SK-N-SH treated with all-trans-retinoic acid at 6 μM for 48 hours (cell line): ENCODE results near the gene UVSSA.

Experiments
- ATAC-seq: fragments of 200-7000 bp; cut with Tn5 transposase; 3 replicates; pipeline ENCODE4 v1.9.1; 2020; ENCODE audit warnings: mild to moderate bottlenecking, moderate library complexity
- ARNTL ChIP-seq: fragments of 450-650 bp; formaldehyde crosslinking; IDR thresholded peaks from 2 replicates; pipeline ENCODE4 v1.5.0; 2020; ENCODE audit warnings: low read depth, mild to moderate bottlenecking, moderate library complexity, borderline replicate concordance
- BACH2 ChIP-seq: fragments of 250-450 bp; sonication (Bioruptor Pico); IDR thresholded peaks from 2 replicates; pipeline ENCODE4 v1.9.0; 2021; ENCODE audit warnings: mild to moderate bottlenecking, borderline replicate concordance
- CREB5 ChIP-seq: fragments of 250-450 bp; sonication (Bioruptor Pico); IDR thresholded peaks from 2 replicates; pipeline ENCODE4 v1.5.1; 2020; ENCODE audit warnings: low read depth, mild to moderate bottlenecking, moderate library complexity
- CSDC2 ChIP-seq: fragments of 250-450 bp; sonication (Bioruptor Pico); IDR thresholded peaks from 2 replicates; pipeline ENCODE4 v1.5.0; 2020; ENCODE audit warnings: mild to moderate bottlenecking, moderate library complexity
- CSRNP3 ChIP-seq: fragments of 250-450 bp; sonication (Bioruptor Pico); IDR thresholded peaks from 2 replicates; pipeline ENCODE4 v1.5.1; 2021; ENCODE audit warnings: mild to moderate bottlenecking, moderate library complexity
- ESRRG ChIP-seq: fragments of 250-450 bp; sonication (Bioruptor Pico); IDR thresholded peaks from 2 replicates; pipeline ENCODE4 v1.6.1; 2021; ENCODE audit warnings: mild to moderate bottlenecking
- GLIS3 ChIP-seq: fragments of 250-450 bp; sonication (Bioruptor Pico); IDR thresholded peaks from 2 replicates; pipeline ENCODE4 v1.5.0; 2020; ENCODE audit warnings: mild to moderate bottlenecking, moderate library complexity
- OSR1 ChIP-seq: fragments of 250-450 bp; sonication (Bioruptor Pico); IDR thresholded peaks from 2 replicates; pipeline ENCODE4 v1.8.0; 2022; ENCODE audit warnings: moderate library complexity, mild to moderate bottlenecking, inconsistent platforms
- PATZ1 ChIP-seq: fragments of 250-450 bp; sonication (Bioruptor Pico); IDR thresholded peaks from 2 replicates; pipeline ENCODE4 v1.8.0; 2020; ENCODE audit warnings: mild to moderate bottlenecking, moderate library complexity, borderline replicate concordance
- POU6F1 ChIP-seq: fragments of 250-450 bp; sonication (Bioruptor Pico); IDR thresholded peaks from 2 replicates; pipeline ENCODE4 v1.8.0; 2021; ENCODE audit warnings: low read depth, mild to moderate bottlenecking, moderate library complexity, borderline replicate concordance
- PPARA ChIP-seq: fragments of 250-450 bp; sonication (Bioruptor Pico); IDR thresholded peaks from 2 replicates; pipeline ENCODE4 v1.5.0; 2020; ENCODE audit warnings: mild to moderate bottlenecking, borderline replicate concordance
- RARB ChIP-seq: fragments of 250-450 bp; sonication (Bioruptor Pico); IDR thresholded peaks from 2 replicates; pipeline ENCODE4 v1.8.0; 2021; ENCODE audit warnings: mild to moderate bottlenecking, moderate library complexity
- SNAI2 ChIP-seq: fragments of 250-450 bp; sonication (Bioruptor Pico); IDR thresholded peaks from 2 replicates; pipeline ENCODE4 v1.5.0; 2020; ENCODE audit warnings: mild to moderate bottlenecking, moderate library complexity
- TCF4 ChIP-seq: fragments of 250-450 bp; sonication (Bioruptor Pico); IDR thresholded peaks from 2 replicates; pipeline ENCODE4 v1.8.0; 2021; ENCODE audit warnings: mild to moderate bottlenecking, moderate library complexity, borderline replicate concordance
- TOX ChIP-seq: fragments of 250-450 bp; sonication (Bioruptor Pico); IDR thresholded peaks from 2 replicates; pipeline ENCODE4 v1.8.0; 2021; ENCODE audit warnings: mild to moderate bottlenecking, moderate library complexity, borderline replicate concordance
- TSHZ2 ChIP-seq: fragments of 250-450 bp; sonication (Bioruptor Pico); IDR thresholded peaks from 2 replicates; pipeline ENCODE4 v1.5.0; 2020; ENCODE audit warnings: mild to moderate bottlenecking, moderate library complexity
- ZC3H10 ChIP-seq: fragments of 250-450 bp; sonication (Bioruptor Pico); IDR thresholded peaks from 2 replicates; pipeline ENCODE4 v1.5.1; 2021; ENCODE audit warnings: mild to moderate bottlenecking, moderate library complexity
- ZFP3 ChIP-seq: fragments of 250-450 bp; sonication (Bioruptor Pico); IDR thresholded peaks from 2 replicates; pipeline ENCODE4 v1.5.0; 2020; ENCODE audit warnings: mild to moderate bottlenecking, moderate library complexity
- ZFP30 ChIP-seq: fragments of 450-650 bp; formaldehyde crosslinking; IDR thresholded peaks from 2 replicates; pipeline ENCODE4 v1.5.0; 2022; ENCODE audit warnings: mild to moderate bottlenecking, moderate library complexity
- ZNF565 ChIP-seq: fragments of 450-650 bp; formaldehyde crosslinking; conservative IDR thresholded peaks from 2 replicates; pipeline ENCODE4 v1.5.0; 2020; ENCODE audit warnings: low read depth, mild to moderate bottlenecking, moderate library complexity
- ZNF70 ChIP-seq: fragments of 450-650 bp; formaldehyde crosslinking; IDR thresholded peaks from 2 replicates; pipeline ENCODE4 v1.5.0; 2020; ENCODE audit warnings: mild to moderate bottlenecking, moderate library complexity
- ZNF8 ChIP-seq: fragments of 450-650 bp; formaldehyde crosslinking; IDR thresholded peaks from 2 replicates; pipeline ENCODE4 v1.5.0; 2020; ENCODE audit warnings: mild to moderate bottlenecking, moderate library complexity

The UVSSA gene

GRCh38 chr4:1367936-1368289 is 20.9 kb downstream of the UVSSA start:
- no peak for TF ChIP-seq CSRNP3 (CRISPR knock-in tag)
- TF ChIP-seq RARB (CRISPR knock-in tag), result no peak
- TF ChIP-seq POU6F1 (CRISPR knock-in tag), result no peak
- TF ChIP-seq ZNF565, result no peak
- TF ChIP-seq CSDC2 (CRISPR knock-in tag), result no peak
- no peak for TF ChIP-seq ZFP30 (CRISPR knock-in tag)
- no peak for TF ChIP-seq GLIS3 (CRISPR knock-in tag)
- no peak for TF ChIP-seq ZNF8
- TF ChIP-seq TOX (CRISPR knock-in tag), result no peak
- no peak for TF ChIP-seq PATZ1 (CRISPR knock-in tag)
- TF ChIP-seq BACH2, result no peak
- no peak for TF ChIP-seq ZC3H10 (CRISPR knock-in tag)
- no peak for TF ChIP-seq CREB5
- no peak for TF ChIP-seq PPARA (CRISPR knock-in tag)
- TF ChIP-seq ZNF70, result no peak
- TF ChIP-seq SNAI2 (CRISPR knock-in tag), result no peak
- TF ChIP-seq OSR1 (CRISPR knock-in tag), result no peak
- no peak for TF ChIP-seq ARNTL (CRISPR knock-in tag)
- no peak for TF ChIP-seq ESRRG (CRISPR knock-in tag)
- TF ChIP-seq, all 23 proteins: peak for 0
- no peak for ATAC-seq

GRCh38 chr4:1368421-1369090 is 21.5 kb downstream of the UVSSA start:
- no peak; the same call in 2 of the 3 replicates for ATAC-seq

More at GRCh38 chr4:1368421-1369090, 21.5 kb downstream of the UVSSA start:
- TF ChIP-seq RARB (CRISPR knock-in tag) (no peak), CSDC2 (CRISPR knock-in tag) (no peak), PATZ1 (CRISPR knock-in tag) (no peak), BACH2 (no peak), ARNTL (CRISPR knock-in tag) (no peak), ZC3H10 (CRISPR knock-in tag) (no peak), POU6F1 (CRISPR knock-in tag) (no peak), TOX (CRISPR knock-in tag) (no peak), PPARA (CRISPR knock-in tag) (no peak), ZFP3 (no peak), ZNF565 (no peak), TSHZ2 (CRISPR knock-in tag) (no peak), ZFP30 (CRISPR knock-in tag) (no peak), SNAI2 (CRISPR knock-in tag) (no peak), GLIS3 (CRISPR knock-in tag) (no peak), CSRNP3 (CRISPR knock-in tag) (no peak), OSR1 (CRISPR knock-in tag) (no peak), TCF4 (no peak)
